OCI-LY7 (cell line): ENCODE data around the gene NCOA3.

Source experiments
- CTCF ChIP-seq: fragments of 200-600 bp; sonication (generic); conservative IDR thresholded peaks from 2 replicates; pipeline ENCODE4 v1.5.1; 2014; ENCODE audit warnings: mild to moderate bottlenecking, antibody characterized with exemption, low read length, moderate library complexity, mixed read lengths
- EZH2phosphoT487 ChIP-seq: fragments of 200-600 bp; sonication (generic); IDR thresholded peaks from 2 replicates; pipeline ENCODE4 v1.6.1; 2018; ENCODE audit warnings: low read depth, borderline replicate concordance, mild to moderate bottlenecking, mixed run types, antibody characterized with exemption, low read length, moderate library complexity, mixed read lengths

GRCh38 chr20:47653869-47654268, 152.2 kb downstream of the NCOA3 start:
- TF ChIP-seq CTCF (no peak), EZH2phosphoT487 (no peak)
